NCI-H345 (cell line): ENCODE measurements around the gene GPR84.

Source experiments
- DNase-seq: peaks from one replicate; lab custom pipeline; 2025; lab: John Stamatoyannopoulos, UW

The GPR84 gene

GRCh38 chr12:54324617-54325441, 39.5 kb downstream of the GPR84 start, which contains the start of gene COPZ1:
Gene COPZ1, plus strand, starts transcription at chr12:54325131. Its CDS starts 33 bp downstream, at chr12:54325164.
- peak; percentile 99 for DNase-seq

- no peak for DNase-seq
These were observed 42.9 kb downstream of the GPR84 start for GRCh38 chr12:54321363-54321762.
